H54 (cell line): Measurements from ENCODE around the gene VAV2.
"Not testable (repeated sequence)": the region's sequence is repeated elsewhere in the genome, so short reads cannot be mapped to it uniquely, and the experiment has no call there.

Experiments
- DNase-seq: peaks from one replicate; pipeline ENCODE4 v3.0.0; 2011; ENCODE audit warnings: low spot score, mixed read lengths; ENCODE audit not compliant: insufficient read length
- FAIRE-seq: peaks from 3 replicates; lab custom pipeline; 2011; peaks lifted over from hg19 to GRCh38; lab: Jason Lieb, UNC
- POLR2A ChIP-seq: IDR thresholded peaks from 2 replicates; pipeline ENCODE4 v1.6.1; 2011; ENCODE audit warnings: low read depth, mild to moderate bottlenecking, low read length

Gene VAV2

GRCh38 chr9:133752739-133753446 lies 239.2 kb downstream of the VAV2 start:
- FAIRE-seq = no peak
- no peak for TF ChIP-seq POLR2A
- no peak for DNase-seq

- TF ChIP-seq POLR2A = no peak
- DNase-seq (no peak), FAIRE-seq (no peak)
Observed at GRCh38 chr9:133750982-133751649, 241.0 kb downstream of the VAV2 start.

GRCh38 chr9:133747309-133747708 lies 244.8 kb downstream of the VAV2 start:
- FAIRE-seq (no peak), DNase-seq (no peak)
- no peak for TF ChIP-seq POLR2A

GRCh38 chr9:133744528-133744927 lies 247.6 kb downstream of the VAV2 start:
- not testable (repeated sequence) for FAIRE-seq, DNase-seq

DNA sequence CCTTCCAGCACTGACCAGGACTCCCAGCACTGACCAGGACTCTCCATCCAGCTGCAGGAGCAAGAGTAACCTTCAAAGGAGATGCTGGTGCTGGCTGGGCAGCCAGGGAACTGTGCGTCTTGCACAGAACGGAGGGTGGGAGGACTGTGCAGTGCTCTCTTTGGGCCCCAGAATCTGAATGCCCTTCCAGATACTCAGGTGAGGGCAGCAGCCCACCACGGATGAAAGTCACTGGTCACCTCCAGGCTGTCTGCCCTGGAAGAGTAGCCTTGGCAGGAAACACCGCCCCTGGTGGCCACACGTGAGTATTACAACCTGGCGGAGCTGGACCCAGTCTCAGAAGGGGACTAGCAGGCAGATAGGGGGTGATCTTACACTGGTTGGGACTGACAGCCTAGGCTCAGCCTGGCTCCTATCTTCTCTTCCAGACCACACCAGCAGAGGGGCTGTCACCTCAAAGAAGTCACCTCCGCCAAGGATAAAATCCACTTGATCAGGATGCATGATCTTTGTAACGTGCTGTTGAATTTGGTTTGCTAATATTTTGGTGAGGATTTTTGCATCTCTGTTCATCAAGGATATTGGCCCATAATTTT lies 249.2 kb downstream of the VAV2 start:
- DNase-seq = peak; percentile 98
- FAIRE-seq = peak; percentile 96
- no peak for TF ChIP-seq POLR2A

DNA sequence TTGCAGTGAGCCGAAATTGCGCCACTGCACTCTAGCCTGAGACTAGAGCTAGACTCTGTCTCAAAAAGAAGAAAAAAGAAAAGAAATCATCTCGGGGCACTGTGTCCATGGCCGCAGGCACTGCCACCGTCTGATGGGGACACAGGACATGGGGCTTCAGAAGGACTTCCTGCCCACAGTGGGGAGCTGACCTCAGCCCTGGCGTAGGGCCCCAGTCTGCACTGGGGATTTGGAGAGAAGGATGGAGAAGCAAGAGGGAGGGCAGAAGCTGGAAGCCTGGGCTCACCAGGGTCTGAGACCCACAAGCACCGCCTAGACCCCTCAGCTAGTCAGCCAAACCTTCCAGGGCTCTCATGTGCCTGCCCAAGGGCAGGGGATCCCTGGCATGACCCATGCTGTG lies 249.9 kb downstream of the VAV2 start:
- no peak for FAIRE-seq
- DNase-seq = no peak
- TF ChIP-seq POLR2A = no peak

GRCh38 chr9:133741716-133742115 lies 250.4 kb downstream of the VAV2 start:
- no peak for TF ChIP-seq POLR2A
- FAIRE-seq (no peak), DNase-seq (no peak)

- no peak for TF ChIP-seq POLR2A
- DNase-seq (no peak), FAIRE-seq (no peak)
Observed at GRCh38 chr9:133740911-133741310, 251.2 kb downstream of the VAV2 start.

DNA sequence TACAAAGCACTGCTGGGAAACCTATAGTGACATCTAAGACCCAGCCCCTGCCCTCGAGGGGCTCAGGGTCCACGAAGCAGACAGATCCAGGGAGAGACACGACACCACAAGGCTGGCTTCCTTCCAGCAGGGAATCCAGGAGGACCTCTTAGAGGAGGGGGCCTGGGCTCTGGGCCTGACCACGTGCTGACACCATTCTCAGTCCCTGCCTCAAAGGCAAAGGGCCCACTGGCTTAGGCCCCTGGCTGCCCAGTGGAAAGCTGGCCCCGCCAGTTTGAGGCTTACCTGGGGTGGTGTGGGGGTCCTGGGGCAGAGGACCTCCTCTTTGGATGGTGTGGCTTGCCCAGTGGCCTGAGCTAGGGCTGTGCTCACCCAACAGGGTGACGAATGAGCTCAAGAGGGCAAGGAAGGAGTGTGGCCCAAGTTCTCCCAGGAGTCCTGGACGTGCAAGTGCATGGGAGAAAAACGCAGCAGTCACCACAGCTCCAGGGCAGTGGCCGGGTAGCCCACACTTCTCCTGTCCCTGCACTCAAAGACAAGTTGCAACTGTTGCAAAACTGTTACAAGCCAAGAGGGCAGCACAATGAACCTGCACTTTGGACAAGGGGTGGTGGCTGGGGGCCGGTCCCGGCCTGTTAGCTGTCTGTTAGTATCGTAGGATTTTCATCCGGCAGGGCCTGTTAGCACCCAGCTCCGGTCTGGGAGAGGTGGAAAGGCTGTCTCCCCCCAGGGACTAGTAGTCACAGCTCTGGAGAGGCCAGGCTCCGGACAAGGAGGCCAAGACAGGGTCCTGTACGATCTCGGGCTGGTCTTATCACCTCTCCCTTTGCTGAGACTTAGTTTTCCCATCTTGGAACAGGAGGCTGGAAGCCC lies 252.5 kb downstream of the VAV2 start:
- FAIRE-seq (no peak), DNase-seq (no peak)
- no peak for TF ChIP-seq POLR2A

DNA sequence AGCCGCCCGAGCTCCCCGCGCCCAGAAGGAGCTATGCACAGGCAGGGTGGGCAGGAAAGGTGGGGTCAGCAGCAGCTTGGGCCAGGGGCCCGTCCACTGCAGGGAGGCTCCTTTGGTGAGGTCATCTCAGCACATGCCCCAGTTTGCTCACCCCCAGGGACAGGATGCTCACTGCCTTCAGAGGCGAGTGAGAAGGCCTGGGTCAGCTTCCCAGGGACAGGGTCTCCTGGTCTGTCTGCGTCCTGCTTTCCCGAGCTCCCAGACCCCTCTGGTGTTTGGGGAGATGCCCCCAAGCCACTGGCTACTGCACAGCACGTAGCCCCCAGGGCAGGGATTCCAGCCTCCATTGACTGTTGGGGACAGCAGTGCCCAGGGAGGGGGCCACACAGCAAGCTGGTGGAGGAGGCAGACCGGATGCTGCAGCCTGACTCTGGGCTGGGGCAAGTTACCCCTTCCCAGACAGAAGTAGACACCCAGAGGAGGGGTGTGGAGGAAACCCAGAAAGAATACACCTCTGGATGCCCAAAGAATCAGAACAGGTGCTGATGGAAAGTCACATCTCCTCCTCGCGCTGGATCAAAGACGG lies 253.4 kb downstream of the VAV2 start:
- DNase-seq (no peak), FAIRE-seq (no peak)
- TF ChIP-seq POLR2A = no peak

DNA sequence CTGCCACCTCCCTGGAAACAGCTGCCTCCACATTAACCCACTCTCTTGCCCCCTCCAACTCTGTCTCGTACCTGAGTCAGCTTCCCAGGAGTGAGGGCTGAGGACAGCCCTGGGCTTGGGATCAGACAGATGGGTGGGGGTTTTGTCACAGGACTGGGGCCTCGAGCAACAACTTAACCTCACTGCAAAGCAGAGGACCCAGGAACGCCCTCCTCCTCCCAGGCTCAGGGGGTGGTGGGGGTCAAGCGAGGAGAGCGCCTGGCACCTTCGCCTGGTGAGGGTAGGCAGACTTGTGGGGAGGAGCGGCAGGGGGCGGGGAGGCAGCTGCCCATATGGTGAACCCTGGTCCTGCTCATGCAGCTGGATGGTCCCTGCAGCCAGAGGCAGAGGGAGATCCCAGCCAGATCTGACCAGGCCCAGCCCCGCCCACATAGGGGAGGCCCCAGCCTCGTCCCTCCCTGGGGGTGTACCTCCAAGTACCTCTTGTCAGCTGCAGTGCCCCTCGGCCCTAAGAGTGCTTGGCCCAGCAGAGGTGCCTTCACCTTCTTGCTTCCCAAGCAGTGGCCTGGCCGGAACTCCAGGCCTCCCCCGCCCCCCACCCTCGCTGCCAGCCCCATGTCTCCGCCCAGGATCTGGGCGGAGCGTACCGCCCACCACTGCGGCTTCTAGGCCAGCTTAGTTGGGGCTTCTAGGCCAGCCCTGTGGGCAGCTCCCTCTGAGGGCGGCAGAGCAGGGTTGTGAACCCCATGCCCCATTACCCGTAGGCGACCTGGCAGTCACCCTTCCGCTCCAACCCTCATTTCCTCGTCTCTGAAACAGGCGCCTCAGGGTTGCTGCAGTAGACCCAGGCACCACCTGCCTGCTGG lies 254.1 kb downstream of the VAV2 start, which contains the start of gene SARDH:
Gene SARDH, minus strand, starts transcription at position 579 of the 866 bp plus-strand sequence. CDS start 4,179 bp downstream, outside the sequence.
- FAIRE-seq = no peak
- TF ChIP-seq POLR2A = no peak
- peak; percentile 93 for DNase-seq

- no peak for DNase-seq
- no peak for FAIRE-seq
Observed at GRCh38 chr9:133737071-133737773, 254.9 kb downstream of the VAV2 start.

DNA sequence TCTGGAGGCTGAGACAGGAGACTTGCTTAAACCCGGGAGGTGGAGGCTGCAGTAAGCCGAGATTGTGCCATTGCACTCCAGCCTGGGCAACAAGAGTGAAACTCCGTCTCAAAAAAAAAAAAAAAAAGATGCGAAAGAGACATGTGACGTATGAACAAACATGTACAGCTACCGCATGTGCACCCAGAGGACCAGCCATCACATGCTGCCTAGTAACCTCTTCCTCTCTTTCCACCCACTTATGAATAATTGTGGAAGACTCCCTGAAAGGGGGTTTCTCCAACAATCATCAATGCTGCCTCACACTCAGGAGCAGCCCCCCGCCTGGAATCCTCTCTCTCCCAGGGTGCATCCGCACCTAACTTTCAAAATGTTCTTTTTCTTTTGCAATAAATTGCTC lies 256.2 kb downstream of the VAV2 start:
- no peak for FAIRE-seq
- no peak for DNase-seq
- no peak for TF ChIP-seq POLR2A

More at GRCh38 chr9:133737071-133737773, 254.9 kb downstream of the VAV2 start:
- no peak for TF ChIP-seq POLR2A
